HepG2 (cell line): ENCODE measurements around the gene PAPOLB. TPM values are rescaled to one million over a fixed set of nuclear protein-coding genes. Genes with fewer than 3 reads are reported as not detected.

Experiments
- ATAC-seq: fragments of 200-7000 bp; cut with Tn5 transposase; 3 replicates; pipeline ENCODE4 v1.9.1; 2020; ENCODE audit warnings: mild to moderate bottlenecking, moderate library complexity
- BruUV-seq: library from RNA; stranded (reverse); fragments of 400-500 nt; replicated peaks from 2 replicates; lab custom pipeline; 2021; lab: Mats Ljungman, UMichigan
- CTCF ChIA-PET: fragments of 300-600 bp; formaldehyde crosslinking; extraction: SDS; loops from one replicate; lab custom pipeline; 2021; ENCODE audit warnings: low total read pairs, inconsistent platforms, low intra/inter-chr PET ratio; lab: Yijun Ruan, JAX
- POLR2A ChIA-PET: fragments of 350-600 bp; sonication (Branson Sonifier 250); formaldehyde crosslinking; loops from one replicate; lab custom pipeline; 2020; ENCODE audit warnings: antibody characterized with exemption, inconsistent platforms; lab: Yijun Ruan, JAX
- DNase-seq: peaks from one replicate; pipeline ENCODE4 v3.0.0-alpha.2; 2015; ENCODE audit warnings: low spot score
- FAIRE-seq: peaks from 3 replicates; lab custom pipeline; 2011; peaks lifted over from hg19 to GRCh38; lab: Jason Lieb, UNC
- H2AFZ ChIP-seq: one replicate; pipeline ENCODE4 v1.6.1; 2011; ENCODE audit warnings: low read length, inconsistent platforms
- H3K27ac ChIP-seq: fragments of 300-600 bp; 3 replicates; pipeline ENCODE4 v1.8.0; 2011; ENCODE audit warnings: mixed run types, mild to moderate bottlenecking, mixed read lengths, low read length, inconsistent platforms; ENCODE audit not compliant: insufficient read depth; ENCODE audit errors: extremely low read length
- H3K27me3 ChIP-seq, 2 experiments: fragments of 200-600 bp in 1 of 2; 2 replicates in 1 of 2; 3 replicates in 1 of 2; pipeline versions ENCODE4 v1.6.0 to v1.8.0; 2011; ENCODE audit warnings: low read length in 2 of 2, mild to moderate bottlenecking in 2 of 2, moderate library complexity in 2 of 2, inconsistent platforms in 1 of 2; ENCODE audit not compliant: insufficient read depth in 2 of 2, control insufficient read depth in 1 of 2
- H3K36me3 ChIP-seq, 2 experiments: fragments of 200-600 bp in 1 of 2; replicated peaks in 1 of 2; 2 replicates in 1 of 2; 3 replicates in 1 of 2; pipeline versions ENCODE4 v1.5.1 to v1.8.0; 2011; ENCODE audit warnings: low read length in 2 of 2, inconsistent platforms in 1 of 2; ENCODE audit not compliant: insufficient read depth in 2 of 2, control insufficient read depth in 1 of 2
- H3K4me1 ChIP-seq: 2 replicates; pipeline ENCODE4 v1.5.1; 2012; ENCODE audit warnings: low read length, inconsistent platforms; ENCODE audit not compliant: insufficient read depth
- H3K4me2 ChIP-seq: 2 replicates; pipeline ENCODE4 v1.6.0; 2011; ENCODE audit warnings: low read depth, low read length, inconsistent platforms
- H3K4me3 ChIP-seq, 3 experiments: fragments of 200-600 bp in 1 of 3; sonication (generic), shearing (Covaris generic) in 1 of 3; replicated peaks in 1 of 3; 2 replicates each; pipeline ENCODE4 v1.5.1; 2011 to 2016; ENCODE audit warnings: low read length in 3 of 3, inconsistent platforms in 2 of 3, low read depth in 2 of 3, mild to moderate bottlenecking in 2 of 3, control low read depth in 1 of 3, mixed read lengths in 1 of 3; ENCODE audit not compliant: insufficient read depth in 1 of 3
- H3K79me2 ChIP-seq: one replicate; pipeline ENCODE4 v1.6.1; 2011; ENCODE audit warnings: low read length, inconsistent platforms; ENCODE audit not compliant: insufficient read depth
- H3K9ac ChIP-seq: 2 replicates; pipeline ENCODE4 v1.6.0; 2011; ENCODE audit warnings: mild to moderate bottlenecking, low read depth, low read length, inconsistent platforms; ENCODE audit not compliant: insufficient read depth
- H3K9me3 ChIP-seq: 2 replicates; pipeline ENCODE4 v1.5.1; 2012; ENCODE audit warnings: mild to moderate bottlenecking, low read length
- H4K20me1 ChIP-seq: 2 replicates; pipeline ENCODE4 v1.6.0; 2011; ENCODE audit warnings: inconsistent platforms, mild to moderate bottlenecking, low read length, moderate library complexity; ENCODE audit not compliant: insufficient read depth
- ELF1 ChIP-seq: sonication (generic); formaldehyde crosslinking; IDR thresholded peaks from 2 replicates; pipeline ENCODE4 v1.4.0; 2020; ENCODE audit warnings: missing genetic modification reagents
- HNF1B ChIP-seq: sonication (generic); formaldehyde crosslinking; IDR thresholded peaks from 2 replicates; pipeline ENCODE4 v1.5.1; 2020; ENCODE audit warnings: mild to moderate bottlenecking, moderate library complexity, missing genetic modification reagents
- LRRFIP1 ChIP-seq: sonication (generic); formaldehyde crosslinking; conservative IDR thresholded peaks from 2 replicates; pipeline ENCODE4 v1.4.0; 2020; ENCODE audit warnings: missing genetic modification reagents
- MBD4 ChIP-seq: IDR thresholded peaks from 2 replicates; pipeline ENCODE4 v1.6.1; 2012; ENCODE audit warnings: low read length, inconsistent platforms, borderline replicate concordance
- MTA3 ChIP-seq: sonication (generic); formaldehyde crosslinking; IDR thresholded peaks from 2 replicates; pipeline ENCODE4 v1.4.0; 2020; ENCODE audit warnings: missing genetic modification reagents
- MXD4 ChIP-seq: IDR thresholded peaks from 2 replicates; pipeline ENCODE4 v1.6.1; 2016; ENCODE audit warnings: mild to moderate bottlenecking, missing biosample characterization, missing genetic modification reagents
- NR0B2 ChIP-seq: sonication (generic); formaldehyde crosslinking; IDR thresholded peaks from 2 replicates; pipeline ENCODE4 v1.4.0; 2020; ENCODE audit warnings: mild to moderate bottlenecking, missing genetic modification reagents
- POGZ ChIP-seq: sonication (generic); formaldehyde crosslinking; IDR thresholded peaks from 2 replicates; pipeline ENCODE4 v1.4.0; 2020; ENCODE audit warnings: mild to moderate bottlenecking, missing genetic modification reagents
- REL ChIP-seq: sonication (generic); formaldehyde crosslinking; conservative IDR thresholded peaks from 2 replicates; pipeline ENCODE4 v1.8.0; 2022; ENCODE audit warnings: mild to moderate bottlenecking, missing genetic modification reagents, moderate library complexity
- SIN3B ChIP-seq: fragments of 150-350 bp; IDR thresholded peaks from 2 replicates; pipeline ENCODE4 v1.6.1; 2014; ENCODE audit warnings: low read length
- SNRNP70 ChIP-seq: fragments of 200-400 bp; formaldehyde crosslinking; IDR thresholded peaks from 2 replicates; pipeline ENCODE4 v1.6.1; 2017; ENCODE audit warnings: mild to moderate bottlenecking, low read depth, low read length, moderate library complexity
- SRY ChIP-seq: sonication (generic); formaldehyde crosslinking; IDR thresholded peaks from 2 replicates; pipeline ENCODE4 v1.8.0; 2022; ENCODE audit warnings: mild to moderate bottlenecking, missing genetic modification reagents
- TRIM24 ChIP-seq: sonication (generic); formaldehyde crosslinking; IDR thresholded peaks from 2 replicates; pipeline ENCODE4 v1.8.0; 2022; ENCODE audit warnings: mild to moderate bottlenecking, missing genetic modification reagents
- ZNF619 ChIP-seq: sonication (generic); formaldehyde crosslinking; IDR thresholded peaks from 2 replicates; pipeline ENCODE4 v1.4.0; 2020; ENCODE audit warnings: mild to moderate bottlenecking, missing genetic modification reagents
- WGBS: methylation state at CpG from one replicate; pipeline ENCODE4 v1.1.6; 2017; ENCODE audit warnings: low lambda C conversion rate; 5-methylcytosine and 5-hydroxymethylcytosine counted together
- in situ Hi-C: cut with HindIII; loops from 2 replicates; pipeline ENCODE4 v1.10.0; 2017; ENCODE audit warnings: low pct_unique_long_range_greater_than_20kb; ENCODE audit not compliant: extremely low pct_ligation_motif_present
- intact Hi-C: fragments of 100-400 bp; cut with micrococcal nuclease; formaldehyde crosslinking; loops from one replicate; pipeline ENCODE4 v1.10.0; 2022; ENCODE audit not compliant: unreplicated experiment
- polyA plus RNA-seq, 8 experiments: library from polyadenylated mRNA; depleted of rRNA in 3 of 8; stranded (reverse) in 7 of 8; unstranded in 1 of 8; fragments of >200 nt; fragmentation: Illumina TruSeq in 4 of 8; extraction: Trizol in 4 of 8; gene quantifications; 2 replicates each; pipeline versions ENCODE4 v1.2.1 to v1.2.3, GENCODE V29; 2011 to 2016; ENCODE audit warnings: low read depth in 4 of 8, missing spikeins in 1 of 8, mixed read lengths in 1 of 8; ENCODE audit not compliant: insufficient read depth in 1 of 8
- total RNA-seq, 5 experiments: library from RNA; depleted of rRNA; stranded (reverse); fragments of >200 nt; fragmentation: Illumina TruSeq; extraction: Trizol; gene quantifications; 2 replicates each; pipeline ENCODE4 v1.2.3, GENCODE V29; 2016; ENCODE audit warnings: low read depth in 1 of 5
- TF ChIP-seq, protein P1 (sequence below): IDR thresholded peaks from 2 replicates; pipeline ENCODE4 v1.6.1; 2016
- TF ChIP-seq, protein P2 (sequence below): IDR thresholded peaks from 2 replicates; pipeline ENCODE4 v1.6.1; 2016; ENCODE audit warnings: low read depth

The PAPOLB gene
- total and polyA plus RNA-seq, 2 of the 13 experiments (the other 11 are each of a cell fraction or from before 2014, with no cell fraction given), result not detected

- TF ChIP-seq LRRFIP1 (CRISPR knock-in tag) (no peak), MXD4 (CRISPR knock-in tag) (no peak), ELF1 (CRISPR knock-in tag) (no peak), REL (no peak), MBD4 (no peak), POGZ (CRISPR knock-in tag) (no peak), MTA3 (CRISPR knock-in tag) (no peak), NR0B2 (no peak), SNRNP70 (no peak)
- TF ChIP-seq, all 625 proteins: peak for 0
Measured at GRCh38 chr7:4884164-4884563, 22.3 kb upstream of the PAPOLB start (continued).

DNA sequence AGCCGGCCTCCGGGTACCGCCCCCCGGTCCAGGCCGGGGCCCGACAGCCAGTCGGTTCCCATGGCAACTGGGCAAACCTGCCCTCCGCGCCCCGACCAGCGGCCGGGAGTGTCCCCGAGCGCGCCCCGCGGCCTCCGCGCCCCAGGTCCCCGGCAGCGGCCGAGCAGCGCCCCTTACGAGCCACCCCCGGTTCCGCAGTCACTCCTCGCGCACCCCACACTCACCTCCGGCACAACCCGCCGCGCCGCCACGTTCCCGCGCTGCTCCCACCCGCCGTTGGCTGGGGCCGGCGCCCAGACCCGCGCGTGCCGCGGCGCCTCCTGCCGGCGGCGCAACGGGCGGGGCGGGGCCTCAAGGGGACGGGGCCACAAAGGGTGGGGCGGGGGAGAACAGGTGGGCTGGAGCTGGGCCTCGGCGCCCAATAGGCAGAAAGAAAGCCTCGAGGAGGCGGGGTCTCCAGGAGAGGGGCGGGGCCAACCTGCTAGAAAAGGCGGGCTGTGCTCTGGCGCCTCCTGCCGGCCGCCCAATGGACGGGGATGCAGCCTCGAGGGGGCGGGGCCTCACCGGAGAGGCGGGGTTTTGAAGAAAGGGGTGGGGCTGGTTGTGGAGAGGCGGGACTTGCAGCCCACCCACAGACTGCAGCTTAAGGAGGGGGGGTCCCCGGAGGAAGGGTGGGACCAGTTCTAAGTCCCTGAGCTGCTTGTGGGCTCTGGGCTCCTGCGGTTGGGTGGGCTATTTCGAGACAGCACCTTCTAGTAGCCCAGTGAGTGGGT is 21.7 kb upstream of the PAPOLB start, which contains the start of gene RADIL:
Gene RADIL, minus strand, starts transcription at position 345 of the 773 bp plus-strand sequence. CDS start 5,577 bp downstream, outside the sequence.
- CTCF ChIA-PET, result interaction anchor here (1.4 to 3.0 kb wide), 3 partner anchors 36 to 85 kb away, joined by 3 to 47 read pairs (median 13); no protein-coding TSS in a partner anchor
- H3K9me3 ChIP-seq, result no peaks in the 10 kb centered on the region
- H3K4me2 ChIP-seq, result peak within 1 kb of the TSS; percentile 66
- H3K4me3 ChIP-seq, result peak within 1 kb of the TSS; percentile 34 to 69 (median 40); a peak in 4 of 6 replicates
- no peak within 1 kb of the TSS for H2AFZ ChIP-seq
- H3K79me2 ChIP-seq, result no peaks in the 10 kb centered on the region
- WGBS, result 10% methylated on average over 22 of the region's 72 CpGs
- H3K27ac ChIP-seq, result no peak within 1 kb of the TSS
- peak; percentile 82 for DNase-seq
- POLR2A ChIA-PET, result interaction anchor here (0.6 to 0.9 kb wide), 2 partner anchors 90 to 108 kb away, joined by 3 read pairs; partner anchors contain the start of gene AP5Z1
- H3K27me3 ChIP-seq, result peaks cover 7 to 36% of the 10 kb centered on the region in 2 experiments
- H4K20me1 ChIP-seq, result no peaks in the 10 kb centered on the region
- no peaks in the 10 kb centered on the region for H3K36me3 ChIP-seq
- FAIRE-seq, result no peak
- 0 out of 2 replicates have a peak within 1 kb of the TSS, but pooled peaks have one; percentile 29 for H3K9ac ChIP-seq
- peak; percentile 91 for ATAC-seq
- BruUV-seq, result no TSS peak
- in situ Hi-C loops, result no loop called here
- peaks cover 23% of the 10 kb centered on the region for H3K4me1 ChIP-seq
- intact Hi-C loops, result loop anchor here (1.0 to 5.0 kb wide), 2 partner anchors 36 to 53 kb away; no protein-coding TSS in a partner anchor
- TF ChIP-seq ZNF619 (CRISPR knock-in tag), result no peak
- TF ChIP-seq, protein P1, sequence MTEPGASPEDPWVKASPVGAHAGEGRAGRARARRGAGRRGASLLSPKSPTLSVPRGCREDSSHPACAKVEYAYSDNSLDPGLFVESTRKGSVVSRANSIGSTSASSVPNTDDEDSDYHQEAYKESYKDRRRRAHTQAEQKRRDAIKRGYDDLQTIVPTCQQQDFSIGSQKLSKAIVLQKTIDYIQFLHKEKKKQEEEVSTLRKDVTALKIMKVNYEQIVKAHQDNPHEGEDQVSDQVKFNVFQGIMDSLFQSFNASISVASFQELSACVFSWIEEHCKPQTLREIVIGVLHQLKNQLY (CRISPR knock-in tag), result no peak
- TF ChIP-seq, protein P2, sequence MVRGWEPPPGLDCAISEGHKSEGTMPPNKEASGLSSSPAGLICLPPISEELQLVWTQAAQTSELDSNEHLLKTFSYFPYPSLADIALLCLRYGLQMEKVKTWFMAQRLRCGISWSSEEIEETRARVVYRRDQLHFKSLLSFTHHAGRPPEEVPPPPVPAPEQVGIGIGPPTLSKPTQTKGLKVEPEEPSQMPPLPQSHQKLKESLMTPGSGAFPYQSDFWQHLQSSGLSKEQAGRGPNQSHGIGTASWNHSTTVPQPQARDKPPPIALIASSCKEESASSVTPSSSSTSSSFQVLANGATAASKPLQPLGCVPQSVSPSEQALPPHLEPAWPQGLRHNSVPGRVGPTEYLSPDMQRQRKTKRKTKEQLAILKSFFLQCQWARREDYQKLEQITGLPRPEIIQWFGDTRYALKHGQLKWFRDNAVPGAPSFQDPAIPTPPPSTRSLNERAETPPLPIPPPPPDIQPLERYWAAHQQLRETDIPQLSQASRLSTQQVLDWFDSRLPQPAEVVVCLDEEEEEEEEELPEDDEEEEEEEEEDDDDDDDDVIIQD, result peak; percentile 29; the same call in 1 of the 2 replicates
- no peak for TF ChIP-seq SRY (CRISPR knock-in tag)
- TF ChIP-seq SIN3B, result no peak
- TF ChIP-seq TRIM24 (CRISPR knock-in tag), result no peak
- TF ChIP-seq HNF1B (CRISPR knock-in tag), result peak; percentile 33; the same call in 1 of the 2 replicates
